CD4-positive, alpha-beta T cell treated with Interleukin-17A for 1 hour (primary cell): ENCODE results near the gene CLDN14.
A peak's percentile ranks its signal among the peaks of the same experiment; 100 is the strongest.

Source experiments
- DNase-seq: peaks from one replicate; pipeline ENCODE4 v3.0.0-alpha.2; 2020

Gene CLDN14

DNA sequence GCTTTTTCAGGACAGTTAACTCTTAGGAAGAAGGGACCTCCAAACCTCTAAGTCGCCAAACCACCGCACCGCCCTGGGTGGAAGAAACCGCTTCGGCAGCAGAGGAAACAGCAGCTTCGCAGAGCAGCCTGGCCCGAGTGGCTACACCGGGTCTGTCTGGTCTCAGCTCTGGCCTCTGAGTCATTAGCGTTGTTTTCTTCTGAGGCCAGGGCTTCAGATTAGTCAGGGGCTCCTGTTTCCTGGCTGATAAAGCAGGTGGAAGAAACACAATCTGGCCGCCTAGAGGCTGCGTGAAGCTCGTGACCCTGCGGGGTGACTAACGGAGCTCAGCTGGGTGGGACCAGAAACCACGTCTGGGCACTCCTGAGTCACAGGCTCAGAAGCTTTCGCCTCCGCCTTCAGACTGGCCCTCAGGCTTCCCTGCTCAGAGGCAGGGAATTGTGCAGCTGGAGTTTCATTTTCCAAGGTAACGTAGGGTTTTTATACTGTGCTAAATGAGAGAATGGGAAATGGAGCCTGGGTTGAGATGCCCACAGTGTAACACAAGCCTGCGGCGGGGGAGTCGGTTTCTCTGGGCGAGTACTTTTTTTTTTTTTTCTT is 49.9 kb downstream of the CLDN14 start:
- peak; percentile 48 for DNase-seq

DNA sequence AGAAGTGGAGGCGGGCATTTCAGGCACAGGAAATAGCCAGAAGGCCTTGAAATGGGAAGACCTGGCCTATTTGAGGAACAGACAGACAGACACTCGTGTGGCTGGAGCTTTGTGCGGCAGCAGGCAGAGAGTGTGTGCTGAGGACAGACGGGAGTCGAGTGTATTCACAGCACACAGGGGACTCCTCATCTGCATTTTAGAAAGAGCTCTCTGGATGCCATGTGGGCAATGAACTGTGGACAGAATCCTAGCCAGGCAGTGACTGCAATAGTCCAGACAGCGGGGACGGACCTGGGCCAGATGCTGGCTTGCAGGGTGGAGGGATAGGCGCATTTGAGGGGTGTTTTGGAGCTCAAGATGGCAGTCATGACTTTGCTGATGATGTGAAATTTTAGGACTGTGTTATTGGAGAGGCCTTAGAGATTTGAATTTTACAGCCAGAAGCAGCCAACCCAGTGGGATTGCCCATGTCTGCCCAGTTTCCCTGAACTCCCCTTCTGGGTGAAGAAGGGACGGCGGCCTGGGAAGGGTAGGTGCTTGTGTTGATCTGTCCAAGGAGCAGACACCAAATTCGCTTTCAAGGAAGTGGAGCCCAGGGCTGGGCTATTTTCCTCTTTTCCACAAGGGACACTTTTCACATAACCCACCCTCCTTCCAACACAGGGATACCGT is 51.0 kb downstream of the CLDN14 start:
- no peak for DNase-seq

DNA sequence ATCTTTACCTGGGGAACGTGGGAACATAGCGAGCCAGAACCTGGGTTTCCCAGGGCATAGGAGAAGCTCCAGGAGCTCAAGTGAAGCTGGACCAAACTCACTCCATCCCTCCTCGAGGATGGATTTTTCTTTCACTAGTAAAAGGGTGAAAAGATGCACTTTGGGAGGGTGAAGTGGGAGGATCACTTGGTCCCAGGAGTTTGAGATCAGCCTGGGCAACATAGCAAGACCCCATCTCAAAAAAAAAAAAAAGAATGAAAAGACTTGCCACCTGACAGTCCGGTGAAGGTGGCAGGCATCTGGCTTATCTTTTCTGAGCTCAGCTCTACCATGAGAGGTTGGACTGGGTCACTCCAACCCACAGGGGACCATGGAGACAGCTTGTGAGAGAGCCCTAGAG is 52.4 kb downstream of the CLDN14 start:
- no peak for DNase-seq

GRCh38 chr21:36425286-36425685 is 54.6 kb downstream of the CLDN14 start:
- no peak for DNase-seq

DNA sequence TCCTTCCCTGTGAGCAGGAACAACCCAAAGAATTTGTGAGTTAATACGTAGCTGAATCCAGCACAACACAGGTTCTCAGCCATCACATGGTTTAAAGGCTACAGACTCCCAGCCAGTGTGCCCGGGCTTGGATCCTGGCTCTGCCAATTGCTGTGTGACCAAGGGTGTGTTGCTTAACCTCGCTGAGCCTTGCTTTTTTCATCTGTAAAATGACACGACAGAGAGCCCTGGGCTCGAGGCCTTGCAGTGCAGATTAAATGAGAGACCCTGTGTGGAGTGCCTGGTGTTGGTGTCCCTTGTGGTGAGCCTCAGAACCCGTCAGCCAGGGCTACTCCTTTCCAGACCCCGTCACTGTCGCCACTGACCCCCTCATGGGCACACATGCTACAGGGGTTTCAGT is 55.3 kb downstream of the CLDN14 start:
- no peak for DNase-seq

- DNase-seq, result no peak
Measured at GRCh38 chr21:36423771-36424433, 56.0 kb downstream of the CLDN14 start.

- no peak for DNase-seq
Measured at GRCh38 chr21:36422279-36423098, 57.4 kb downstream of the CLDN14 start.

- DNase-seq, result no peak
Measured at GRCh38 chr21:36420571-36421339, 59.2 kb downstream of the CLDN14 start.

DNA sequence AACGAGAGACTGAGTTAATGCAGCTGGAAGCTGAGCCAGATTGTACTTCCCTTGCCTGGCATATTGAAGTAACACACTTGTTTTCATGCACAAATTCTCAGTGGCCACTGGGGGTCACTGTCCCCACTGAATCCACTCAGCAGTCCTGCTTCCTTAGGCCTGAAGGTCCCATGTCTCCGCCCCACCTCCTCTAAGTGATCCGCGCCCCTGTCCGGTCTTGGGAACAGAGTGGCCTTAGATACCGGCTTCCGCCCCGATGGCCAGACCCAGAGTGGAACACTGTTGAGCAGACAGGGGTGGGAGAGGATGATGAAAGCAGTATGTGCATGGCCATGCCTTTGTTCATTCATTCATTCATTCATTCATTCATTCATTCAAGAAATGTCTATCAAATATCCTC is 59.9 kb downstream of the CLDN14 start:
- DNase-seq, result peak; percentile 21

DNA sequence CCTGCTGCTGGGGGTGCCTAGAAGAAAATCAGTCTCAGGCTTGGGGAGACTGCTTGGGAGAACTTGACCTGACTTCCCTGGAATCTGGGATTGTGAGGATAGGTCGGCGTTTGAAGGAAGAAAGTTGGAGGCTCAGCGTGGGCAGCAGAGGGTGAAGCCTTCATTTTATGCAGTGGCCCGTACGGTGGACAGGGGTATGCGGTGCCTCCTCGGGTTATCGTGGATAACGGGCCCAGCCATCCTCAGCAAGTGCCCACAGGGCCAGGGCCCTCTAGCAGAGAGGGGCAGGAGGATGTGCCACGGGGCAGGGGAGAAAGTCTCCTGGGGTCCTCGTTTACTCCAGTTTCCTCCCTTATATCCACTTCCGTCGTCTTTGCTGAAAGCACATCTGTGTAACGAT is 60.7 kb downstream of the CLDN14 start:
- DNase-seq, result no peak

DNA sequence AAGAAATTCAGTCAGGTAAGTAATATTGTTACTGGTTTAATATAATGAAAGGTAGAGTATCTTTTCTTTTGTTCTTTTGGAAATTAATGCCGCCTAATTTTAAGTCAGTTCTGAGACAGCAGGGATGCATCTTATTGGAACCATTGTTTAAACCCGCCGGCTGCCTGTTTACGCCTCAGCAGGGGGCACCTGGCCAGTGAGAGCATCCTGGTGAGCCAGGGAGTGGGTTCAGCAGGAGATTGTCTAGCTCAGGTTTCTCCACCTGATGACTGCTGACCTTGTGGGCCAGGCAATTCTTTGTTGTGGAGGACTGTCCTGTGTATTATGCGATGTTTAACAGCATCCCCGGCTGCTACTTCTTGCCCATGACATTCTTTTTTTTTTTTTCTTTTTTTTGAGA is 64.5 kb downstream of the CLDN14 start:
- no peak for DNase-seq

GRCh38 chr21:36412916-36413315 is 67.0 kb downstream of the CLDN14 start:
- no peak for DNase-seq

GRCh38 chr21:36411301-36411700 is 68.6 kb downstream of the CLDN14 start:
- DNase-seq, result no peak
